ENCODE measurements around the gene LYPLA2.
"Not testable (repeated sequence)": the region's sequence is repeated elsewhere in the genome, so short reads cannot be mapped to it uniquely, and the experiment has no call there.

Gene LYPLA2

GRCh38 chr1:23800400-23801337, 9.7 kb downstream of the LYPLA2 start, which contains the start of gene GALE:
TSS of gene GALE (minus strand) at chr1:23800754. CDS start at chr1:23799007, 1,747 bp downstream.
- no peak for DNase-seq (ENCODE audit: low read depth, low spot score)

DNA sequence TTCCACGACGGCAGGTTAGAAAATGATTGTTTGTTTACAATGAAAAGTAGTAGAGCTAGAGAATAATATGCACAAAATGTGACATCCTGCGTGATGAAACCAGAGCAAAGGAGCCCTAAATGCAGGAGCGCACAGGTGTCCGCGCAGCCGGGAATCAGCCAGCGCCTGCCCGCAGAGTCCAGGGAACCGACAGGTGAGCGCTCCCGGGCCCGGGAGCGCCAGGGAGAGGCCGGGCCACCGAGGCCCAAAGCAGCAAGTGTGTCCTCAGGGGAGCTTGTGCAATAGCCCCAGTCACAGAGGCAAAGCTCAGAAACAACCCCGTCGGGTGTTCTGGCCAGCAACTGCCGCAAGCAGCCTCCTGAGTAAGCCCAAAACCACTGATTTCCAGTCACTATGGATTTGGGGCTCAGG, 10.4 kb downstream of the LYPLA2 start:
- no peak for DNase-seq (ENCODE audit: low read depth, low spot score)

GRCh38 chr1:23801876-23802275, 10.9 kb downstream of the LYPLA2 start:
- DNase-seq (ENCODE audit: low read depth, low spot score) = no peak

GRCh38 chr1:23802809-23803342, 11.9 kb downstream of the LYPLA2 start:
- not testable (repeated sequence) for DNase-seq (ENCODE audit: low read depth, low spot score)

DNA sequence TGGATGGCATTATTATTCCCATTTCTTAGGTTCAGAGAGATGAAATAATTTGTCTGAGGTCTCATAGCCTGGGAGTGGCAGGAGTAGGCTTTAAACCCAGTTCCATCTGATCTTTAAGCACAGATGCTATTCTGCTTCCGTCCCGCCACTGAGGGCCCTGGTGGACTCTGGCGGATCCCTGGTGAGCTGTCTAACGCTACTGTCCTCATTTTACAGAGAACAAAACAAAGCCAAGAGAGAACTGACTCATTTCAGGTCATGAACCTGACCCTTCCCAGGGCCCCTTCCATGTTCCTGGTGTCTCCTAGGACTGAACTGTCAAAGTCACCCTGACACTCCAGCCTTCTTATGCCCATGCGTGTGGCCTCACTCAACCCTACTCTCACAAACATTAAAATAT, 12.7 kb downstream of the LYPLA2 start:
- DNase-seq (ENCODE audit: low read depth, low spot score) = no peak

- DNase-seq (ENCODE audit: low read depth, low spot score) = no peak
These were observed 13.4 kb downstream of the LYPLA2 start for GRCh38 chr1:23804183-23804835.

GRCh38 chr1:23805025-23805424, 14.1 kb downstream of the LYPLA2 start:
- no peak for DNase-seq (ENCODE audit: low read depth, low spot score)

GRCh38 chr1:23806280-23806679, 15.3 kb downstream of the LYPLA2 start:
- no peak for DNase-seq (ENCODE audit: low read depth, low spot score)

DNA sequence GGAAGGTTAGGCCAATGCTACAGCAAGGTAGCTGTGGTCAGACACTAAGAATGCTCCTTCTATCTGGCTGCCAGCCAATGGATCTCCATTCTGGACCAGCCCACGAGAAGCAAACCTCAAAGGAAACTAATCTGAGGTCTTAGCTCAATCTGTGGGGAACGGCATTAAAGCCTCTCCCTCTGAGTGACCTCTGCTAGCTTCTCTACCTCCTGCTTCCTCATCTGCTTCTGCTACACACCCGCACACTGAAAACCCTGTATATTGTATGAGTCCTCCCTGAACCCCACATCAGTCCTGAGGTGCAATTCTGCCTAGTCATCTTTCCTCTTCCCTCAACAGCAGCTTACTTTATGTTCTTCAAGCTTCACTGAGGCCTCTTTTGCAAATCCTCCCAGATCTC, 16.5 kb downstream of the LYPLA2 start:
- DNase-seq (ENCODE audit: low read depth, low spot score) = no peak

DNA sequence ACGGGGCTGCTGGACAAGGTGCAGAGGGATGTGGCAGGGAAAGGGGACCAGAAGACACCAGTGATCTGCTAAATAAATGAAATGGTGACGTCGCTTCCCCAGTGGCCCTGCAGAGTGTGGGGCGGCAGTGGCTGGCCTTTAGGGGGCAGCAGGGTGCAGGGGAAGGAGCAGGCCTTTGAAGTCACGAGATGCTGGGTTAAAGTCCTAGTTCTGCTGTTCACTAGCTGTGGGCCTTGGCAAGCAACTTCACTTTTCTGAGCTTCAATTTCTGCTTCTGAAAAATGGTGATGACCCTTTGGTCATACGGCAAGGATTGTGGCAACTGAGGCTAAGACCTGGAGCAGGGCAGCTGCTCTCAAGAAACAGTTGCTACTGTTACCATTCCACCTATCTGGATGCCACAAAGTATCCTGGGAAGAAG, 18.8 kb downstream of the LYPLA2 start:
- DNase-seq (ENCODE audit: low read depth, low spot score) = no peak

GRCh38 chr1:23810818-23811540, 20.0 kb downstream of the LYPLA2 start:
- no peak for DNase-seq (ENCODE audit: low read depth, low spot score)

DNA sequence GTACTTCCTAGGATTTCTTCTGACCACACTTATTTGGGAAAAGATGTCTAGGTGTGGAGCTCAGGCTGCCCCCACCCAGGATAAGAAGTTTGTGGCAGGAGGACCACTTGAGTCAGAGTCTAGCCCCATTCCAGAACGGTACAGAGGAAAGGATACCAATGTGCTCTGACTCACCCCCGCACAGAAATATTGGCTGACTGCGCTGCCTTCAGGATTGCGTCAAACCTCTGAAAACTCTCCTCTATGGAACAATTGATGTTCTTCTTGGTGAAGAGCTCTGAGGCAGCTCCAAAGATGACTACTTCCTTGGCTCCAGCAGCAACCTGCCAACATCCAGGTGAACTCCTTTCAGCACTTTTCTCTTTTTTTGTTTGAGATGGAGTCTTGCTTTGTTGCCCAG, 23.1 kb downstream of the LYPLA2 start:
- no peak for DNase-seq (ENCODE audit: low read depth, low spot score)

DNA sequence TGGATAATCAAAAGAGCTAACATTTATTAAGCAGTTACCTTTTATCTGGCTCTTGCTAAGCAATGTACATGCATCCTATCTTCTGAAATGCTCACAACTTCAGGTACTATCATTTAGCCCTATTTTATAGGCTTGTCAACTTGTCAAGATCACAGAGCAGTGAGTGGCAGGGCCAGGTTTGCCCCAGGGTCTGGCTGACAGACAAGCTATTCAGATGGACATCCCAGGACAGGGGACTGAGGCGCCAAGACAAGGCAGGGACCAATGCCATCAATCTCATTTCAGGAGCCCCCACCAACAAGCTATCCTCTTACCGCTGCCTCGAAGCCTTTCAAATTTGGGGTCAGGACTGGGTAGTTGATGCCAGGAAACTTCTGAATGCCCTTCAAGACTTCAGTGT, 25.4 kb downstream of the LYPLA2 start:
- DNase-seq (ENCODE audit: low read depth, low spot score) = no peak

- DNase-seq (ENCODE audit: low read depth, low spot score) = no peak
These were observed 26.0 kb downstream of the LYPLA2 start for GRCh38 chr1:23816906-23817305.

DNA sequence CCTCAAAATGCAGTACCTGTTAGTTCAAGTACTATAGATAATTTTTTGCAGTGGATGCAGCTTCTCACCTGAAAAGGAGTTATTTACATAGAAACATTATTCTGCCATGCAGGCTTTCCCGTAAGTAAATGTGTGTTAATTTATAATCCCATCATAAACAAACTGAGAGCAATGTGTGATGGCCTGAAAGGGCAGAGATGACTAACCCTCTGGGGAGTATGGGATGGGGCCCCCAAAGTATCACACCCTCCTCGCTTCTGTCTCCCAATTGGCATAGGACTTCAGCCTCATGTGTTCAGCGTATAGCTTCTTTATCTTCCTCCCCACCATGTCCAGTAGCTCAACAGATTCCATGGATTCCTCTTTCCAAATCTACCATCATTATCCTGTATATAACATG, 26.7 kb downstream of the LYPLA2 start:
- DNase-seq (ENCODE audit: low read depth, low spot score) = no peak

DNA sequence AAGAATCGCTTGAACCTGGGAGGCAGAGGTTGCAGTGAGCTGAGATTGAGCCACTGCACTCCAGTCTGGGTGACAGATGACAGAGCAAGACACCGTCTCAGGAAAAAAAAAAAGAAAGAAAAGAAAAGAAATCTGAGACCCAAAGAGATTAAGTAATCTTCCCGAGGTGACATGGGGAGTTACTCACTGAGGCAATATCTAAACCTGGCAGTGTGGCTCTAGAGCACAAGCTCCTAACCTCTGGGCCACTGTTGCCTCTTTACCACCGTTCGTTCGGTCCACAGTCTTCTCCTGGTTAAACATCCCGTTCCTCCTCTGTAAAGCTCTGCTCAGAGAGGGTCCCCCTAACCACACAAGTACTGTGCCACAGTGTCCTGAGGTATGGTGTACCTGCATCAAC, 32.8 kb downstream of the LYPLA2 start:
- DNase-seq (ENCODE audit: low read depth, low spot score) = no peak

DNA sequence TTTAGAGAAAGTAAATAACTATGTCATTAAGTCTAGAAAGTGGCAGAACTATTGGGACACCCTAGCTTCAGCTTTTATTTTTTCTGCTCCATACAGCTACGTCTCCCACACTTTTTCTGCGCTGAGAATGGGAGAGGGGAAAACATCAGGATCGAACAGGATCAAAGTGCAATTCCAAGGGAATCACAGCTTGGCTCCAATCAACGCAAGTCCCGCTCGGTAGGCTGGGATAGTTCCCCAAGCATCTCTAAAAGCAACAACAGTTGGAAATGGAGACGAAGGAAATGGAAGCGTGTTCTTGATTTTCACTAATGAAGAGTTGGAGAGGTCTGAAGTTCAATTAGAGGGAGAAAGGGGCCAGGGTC, 33.7 kb downstream of the LYPLA2 start:
- no peak for DNase-seq (ENCODE audit: low read depth, low spot score)

GRCh38 chr1:23825076-23825761, 34.3 kb downstream of the LYPLA2 start, which contains the start of gene HMGCL:
TSS of gene HMGCL (minus strand) at chr1:23825429. CDS start at chr1:23825415, 14 bp downstream.
- no peak for DNase-seq (ENCODE audit: low read depth, low spot score)

DNA sequence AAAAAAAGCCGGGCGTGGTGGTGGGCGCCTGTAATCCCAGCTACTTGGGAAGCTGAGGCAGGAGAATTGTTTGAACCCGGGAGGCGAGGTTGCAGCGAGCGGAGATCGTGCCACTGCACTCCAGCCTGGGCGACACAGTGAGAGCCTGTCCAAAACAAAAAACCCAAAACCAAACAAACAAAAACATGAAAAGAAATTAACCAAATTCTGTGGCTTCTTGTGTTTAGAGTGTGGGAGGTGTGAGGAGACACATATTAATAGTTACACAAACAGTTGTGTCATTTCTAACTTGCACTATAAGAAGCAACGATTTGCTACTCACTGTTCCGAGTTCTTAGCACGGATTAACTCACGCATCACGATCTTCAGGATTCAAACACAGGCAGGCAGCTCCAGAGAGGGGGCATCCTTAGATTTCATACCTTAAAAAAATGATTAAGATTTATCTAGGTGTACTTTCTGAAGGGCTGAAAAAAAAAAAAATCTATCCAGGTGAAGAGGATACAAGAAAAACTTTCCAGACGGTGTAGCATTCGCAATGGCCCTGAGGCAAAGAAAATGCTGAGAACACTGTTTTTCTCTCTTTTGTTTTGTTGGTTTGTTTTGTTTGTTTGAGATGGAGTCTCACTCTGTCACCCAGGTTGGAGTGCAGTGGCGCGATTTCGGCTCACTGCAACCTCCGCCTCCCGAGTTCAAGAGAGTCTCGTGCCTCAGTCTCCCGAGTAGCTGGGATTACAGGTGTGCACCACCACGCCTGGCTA, 35.0 kb downstream of the LYPLA2 start:
- DNase-seq (ENCODE audit: low read depth, low spot score) = no peak

DNA sequence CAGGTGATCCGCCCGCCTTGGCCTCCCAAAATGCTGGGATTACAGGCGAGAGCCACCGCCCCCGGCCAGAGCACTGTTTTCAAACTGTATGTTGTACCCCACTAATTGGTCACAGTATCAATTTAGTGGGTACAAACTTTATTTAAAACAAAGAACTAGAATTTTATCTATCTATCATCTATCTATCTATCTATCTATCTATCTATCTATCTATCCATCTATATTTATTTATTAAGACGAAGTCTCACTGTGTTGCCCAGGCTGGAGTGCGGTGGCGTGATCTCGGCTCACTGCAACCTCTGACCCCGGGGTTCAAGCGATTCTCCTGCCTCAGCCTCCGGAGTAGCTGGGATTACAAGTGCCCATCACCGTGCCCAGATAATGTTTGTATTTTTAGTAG, 35.6 kb downstream of the LYPLA2 start:
- not testable (repeated sequence) for DNase-seq (ENCODE audit: low read depth, low spot score)

DNA sequence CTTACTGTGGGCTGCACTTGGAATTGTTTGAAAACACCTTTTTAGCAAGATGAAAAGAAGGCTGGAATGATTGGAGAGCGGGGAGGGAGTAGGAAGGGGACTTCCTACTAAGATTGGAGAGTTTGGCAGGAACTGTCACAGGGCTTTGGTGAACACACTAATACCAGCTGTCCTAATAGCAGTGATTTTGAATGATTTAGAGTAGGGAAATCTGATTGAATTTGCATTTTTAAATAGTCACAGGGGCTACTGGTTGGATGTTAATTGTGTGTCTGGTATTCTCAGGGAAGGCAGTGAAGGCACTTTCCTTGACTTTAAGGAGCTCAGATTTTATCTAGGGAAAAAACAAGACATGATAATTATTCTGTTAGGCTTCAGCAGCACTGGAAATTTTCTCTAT, 36.8 kb downstream of the LYPLA2 start:
- no peak for DNase-seq (ENCODE audit: low read depth, low spot score)

Measured in iPS DF 19.7 (cell line).